ENCODE results near the gene DPPA5. TPM values are rescaled to one million over a fixed set of nuclear protein-coding genes. Genes with fewer than 3 reads are reported as not detected.

The DPPA5 gene
- total and polyA plus RNA-seq, 2 of the 13 experiments (the other 11 are each of a cell fraction or from before 2014, with no cell fraction given): not detected

GRCh38 chr6:73362358-73362757, 8.3 kb upstream of the DPPA5 start, which contains the start of gene KHDC3L:
Gene KHDC3L, plus strand, starts transcription at chr6:73362658. Its CDS starts 72 bp downstream, at chr6:73362730.
- no peak for FAIRE-seq
- WGBS (ENCODE audit: low lambda C conversion rate): 61% methylated on average over 15 of the region's 23 CpGs
- Histone ChIP-seq H3K9ac (ENCODE audit: insufficient read depth, low read depth, low read length) (no peak within 1 kb of the TSS), H3K4me3 (replicated peaks in 1 of 3; ENCODE audit: insufficient read depth in 1 of 3, low read depth in 2 of 3, low read length in 3 of 3) (no peak within 1 kb of the TSS), H3K36me3 (replicated peaks in 1 of 2; ENCODE audit: control insufficient read depth in 1 of 2, insufficient read depth in 2 of 2, low read length in 2 of 2) (no peaks in the 10 kb centered on the region), H3K27me3 (ENCODE audit: control insufficient read depth in 1 of 2, insufficient read depth in 2 of 2, low read length in 2 of 2) (peaks cover 0 to 22% of the 10 kb centered on the region in 2 experiments; a peak in 1 of 5 replicates), H3K79me2 (ENCODE audit: insufficient read depth, low read length) (no peaks in the 10 kb centered on the region), H3K27ac (ENCODE audit: extremely low read length, insufficient read depth, low read length) (no peak within 1 kb of the TSS), H2AFZ (ENCODE audit: low read length) (no peak within 1 kb of the TSS), H3K4me1 (ENCODE audit: insufficient read depth, low read length) (no peaks in the 10 kb centered on the region), H3K4me2 (ENCODE audit: low read depth, low read length) (no peak within 1 kb of the TSS), H3K9me3 (ENCODE audit: low read length) (no peaks in the 10 kb centered on the region), H4K20me1 (ENCODE audit: insufficient read depth, low read length) (no peaks in the 10 kb centered on the region)
- intact Hi-C loops (cut with micrococcal nuclease; ENCODE audit: unreplicated experiment) (no loop called here), in situ Hi-C loops (cut with HindIII; ENCODE audit: extremely low pct_ligation_motif_present, low pct_unique_long_range_greater_than_20kb) (no loop called here)
- no TSS peak for BruUV-seq (replicated peaks)
- no peak for DNase-seq (ENCODE audit: low spot score)
- CTCF ChIA-PET (ENCODE audit: low intra/inter-chr PET ratio, low total read pairs): no interaction called here
- no peak for TF ChIP-seq ZNF337 (CRISPR knock-in tag; IDR thresholded peaks at IDR 0.05; ENCODE audit: borderline replicate concordance, low read depth)
- POLR2A ChIA-PET: no interaction called here
- no peak; the same call in 2 of the 3 replicates for ATAC-seq

GRCh38 chr6:73349311-73349710, 4.8 kb downstream of the DPPA5 start:
- intact Hi-C loops (cut with micrococcal nuclease; ENCODE audit: unreplicated experiment): no loop called here
- Histone ChIP-seq H3K36me3 (replicated peaks in 1 of 2; ENCODE audit: control insufficient read depth in 1 of 2, insufficient read depth in 2 of 2, low read length in 2 of 2) (no peaks in the 10 kb centered on the region), H2AFZ (ENCODE audit: low read length) (no peak overlapping the region), H4K20me1 (ENCODE audit: insufficient read depth, low read length) (no peaks in the 10 kb centered on the region), H3K27ac (ENCODE audit: extremely low read length, insufficient read depth, low read length) (no peak overlapping the region), H3K9ac (ENCODE audit: insufficient read depth, low read depth, low read length) (no peak overlapping the region), H3K4me1 (ENCODE audit: insufficient read depth, low read length) (no peaks in the 10 kb centered on the region), H3K4me2 (ENCODE audit: low read depth, low read length) (no peak overlapping the region), H3K4me3 (replicated peaks in 1 of 3; ENCODE audit: insufficient read depth in 1 of 3, low read depth in 2 of 3, low read length in 3 of 3) (no peak overlapping the region), H3K9me3 (ENCODE audit: low read length) (no peaks in the 10 kb centered on the region), H3K79me2 (ENCODE audit: insufficient read depth, low read length) (no peaks in the 10 kb centered on the region), H3K27me3 (ENCODE audit: control insufficient read depth in 1 of 2, insufficient read depth in 2 of 2, low read length in 2 of 2) (peaks cover 0 to 21% of the 10 kb centered on the region in 2 experiments; a peak in 2 of 5 replicates)
- no peak for ATAC-seq
- 2% methylated on average over 6 of the region's 6 CpGs for WGBS (ENCODE audit: low lambda C conversion rate)
- BruUV-seq (replicated peaks): no TSS peak
- no peak for DNase-seq (ENCODE audit: low spot score)
- POLR2A ChIA-PET: no interaction called here
- in situ Hi-C loops (cut with HindIII; ENCODE audit: extremely low pct_ligation_motif_present, low pct_unique_long_range_greater_than_20kb): no loop called here
- no peak for FAIRE-seq
- CTCF ChIA-PET (ENCODE audit: low intra/inter-chr PET ratio, low total read pairs): no interaction called here
- TF ChIP-seq ZNF619 (CRISPR knock-in tag; IDR thresholded peaks at IDR 0.05) (no peak), HHEX (CRISPR knock-in tag; IDR thresholded peaks at IDR 0.05) (no peak), HOMEZ (CRISPR knock-in tag; IDR thresholded peaks at IDR 0.05; ENCODE audit: low read depth) (no peak), GABPA (IDR thresholded peaks at IDR 0.05; ENCODE audit: low read depth, low read length) (no peak), GABPA (CRISPR knock-in tag; IDR thresholded peaks at IDR 0.05; ENCODE audit: low read depth) (no peak), ZBTB46 (CRISPR knock-in tag; IDR thresholded peaks at IDR 0.05; ENCODE audit: borderline replicate concordance) (no peak), ISL2 (CRISPR knock-in tag; IDR thresholded peaks at IDR 0.05) (no peak), NFKB2 (CRISPR knock-in tag; IDR thresholded peaks at IDR 0.05; ENCODE audit: borderline replicate concordance) (no peak), ZNF557 (CRISPR knock-in tag; IDR thresholded peaks at IDR 0.05) (no peak), U2AF1 (optimal IDR thresholded peaks at IDR 0.05; ENCODE audit: low read depth, low read length) (no peak), ZNF3 (CRISPR knock-in tag; IDR thresholded peaks at IDR 0.05) (no peak), MTA1 (CRISPR knock-in tag; IDR thresholded peaks at IDR 0.05; ENCODE audit: borderline replicate concordance) (no peak), SCMH1 (CRISPR knock-in tag; IDR thresholded peaks at IDR 0.05; ENCODE audit: borderline replicate concordance) (no peak)

Data from HepG2 (cell line).